ENCODE results near the gene FAM171A2.
"Not testable (repeated sequence)": the region's sequence is repeated elsewhere in the genome, so short reads cannot be mapped to it uniquely, and the experiment has no call there.

Gene FAM171A2

GRCh38 chr17:44372036-44372435, 8.4 kb upstream of the FAM171A2 start:
- Histone ChIP-seq H3K27ac (ENCODE audit: low read depth, low read length, poor library complexity, severe bottlenecking) (no peak overlapping the region), H3K9ac (ENCODE audit: low read length) (no peak overlapping the region), H3K36me3 (ENCODE audit: insufficient read depth, low read length) (no peaks in the 10 kb centered on the region), H3K27me3 (ENCODE audit: insufficient read depth, low read length) (0 out of 2 replicates have a peak, but pooled peaks cover 5% of the 10 kb centered on the region), H3K4me2 (ENCODE audit: low read length) (no peak overlapping the region), H2AFZ (ENCODE audit: low read length) (no peak overlapping the region), H3K4me3 (ENCODE audit: low read depth, low read length, poor library complexity, severe bottlenecking) (no peak overlapping the region), H3F3A (ENCODE audit: insufficient read depth, low read length) (no peaks in the 10 kb centered on the region), H3K4me1 (ENCODE audit: insufficient read depth, low read length, severe bottlenecking) (peaks cover 6% of the 10 kb centered on the region), H3K79me2 (ENCODE audit: insufficient read depth, low read length) (no peaks in the 10 kb centered on the region), H3K9me3 (ENCODE audit: low read length) (no peaks in the 10 kb centered on the region), H3K9me2 (ENCODE audit: low read depth, low read length) (no peaks in the 10 kb centered on the region), H4K20me1 (ENCODE audit: insufficient read depth, low read length) (no peaks in the 10 kb centered on the region)
- no peak for TF ChIP-seq CTCF (IDR thresholded peaks at IDR 0.05; ENCODE audit: low read length)
- no peak for TF ChIP-seq EZH2 (IDR thresholded peaks at IDR 0.05; ENCODE audit: borderline replicate concordance, low read length)

DNA sequence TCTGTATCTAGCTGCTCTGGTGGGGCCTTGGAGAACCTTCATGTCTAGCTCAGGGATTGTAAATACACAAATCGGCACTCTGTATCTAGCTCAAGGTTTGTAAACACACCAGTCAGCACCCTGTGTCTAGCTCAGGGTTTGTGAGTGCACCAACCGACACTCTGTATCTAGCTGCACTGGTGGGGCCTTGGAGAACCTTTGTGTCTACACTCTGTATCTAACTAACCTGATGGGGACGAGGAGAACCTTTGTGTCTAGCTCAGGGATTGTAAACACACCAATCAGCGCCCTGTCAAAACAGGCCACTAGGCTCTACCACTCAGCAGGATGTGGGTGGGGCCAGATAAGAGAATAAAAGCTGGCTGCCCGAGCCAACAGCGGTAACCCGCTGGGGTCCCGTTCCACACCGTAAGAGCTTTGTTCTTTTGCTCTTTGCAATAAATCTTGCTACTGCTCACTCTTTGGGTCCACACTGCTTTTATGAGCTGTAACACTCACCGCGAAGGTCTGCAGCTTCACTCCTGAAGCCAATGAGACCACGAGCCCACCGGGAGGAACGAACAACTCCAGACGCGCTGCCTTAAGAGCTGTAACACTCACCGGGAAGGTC, 5.9 kb upstream of the FAM171A2 start:
- not testable (repeated sequence) for H3F3A ChIP-seq (ENCODE audit: insufficient read depth, low read length); H3K9me2 ChIP-seq (ENCODE audit: low read depth, low read length); H3K4me2 ChIP-seq (ENCODE audit: low read length); H3K4me3 ChIP-seq (ENCODE audit: low read depth, low read length, poor library complexity, severe bottlenecking); H3K79me2 ChIP-seq (ENCODE audit: insufficient read depth, low read length); H4K20me1 ChIP-seq (ENCODE audit: insufficient read depth, low read length); H2AFZ ChIP-seq (ENCODE audit: low read length); H3K27me3 ChIP-seq (ENCODE audit: insufficient read depth, low read length); H3K4me1 ChIP-seq (ENCODE audit: insufficient read depth, low read length, severe bottlenecking); H3K36me3 ChIP-seq (ENCODE audit: insufficient read depth, low read length); H3K27ac ChIP-seq (ENCODE audit: low read depth, low read length, poor library complexity, severe bottlenecking); H3K9me3 ChIP-seq (ENCODE audit: low read length); H3K9ac ChIP-seq (ENCODE audit: low read length)

- H2AFZ ChIP-seq (ENCODE audit: low read length); H3F3A ChIP-seq (ENCODE audit: insufficient read depth, low read length); H3K4me2 ChIP-seq (ENCODE audit: low read length); H3K79me2 ChIP-seq (ENCODE audit: insufficient read depth, low read length); H3K4me1 ChIP-seq (ENCODE audit: insufficient read depth, low read length, severe bottlenecking); H3K4me3 ChIP-seq (ENCODE audit: low read depth, low read length, poor library complexity, severe bottlenecking); H3K9ac ChIP-seq (ENCODE audit: low read length); H3K27ac ChIP-seq (ENCODE audit: low read depth, low read length, poor library complexity, severe bottlenecking); H4K20me1 ChIP-seq (ENCODE audit: insufficient read depth, low read length); H3K27me3 ChIP-seq (ENCODE audit: insufficient read depth, low read length); H3K9me2 ChIP-seq (ENCODE audit: low read depth, low read length); H3K9me3 ChIP-seq (ENCODE audit: low read length); H3K36me3 ChIP-seq (ENCODE audit: insufficient read depth, low read length): not testable (repeated sequence)
Measured at GRCh38 chr17:44368391-44369243, 5.0 kb upstream of the FAM171A2 start.

DNA sequence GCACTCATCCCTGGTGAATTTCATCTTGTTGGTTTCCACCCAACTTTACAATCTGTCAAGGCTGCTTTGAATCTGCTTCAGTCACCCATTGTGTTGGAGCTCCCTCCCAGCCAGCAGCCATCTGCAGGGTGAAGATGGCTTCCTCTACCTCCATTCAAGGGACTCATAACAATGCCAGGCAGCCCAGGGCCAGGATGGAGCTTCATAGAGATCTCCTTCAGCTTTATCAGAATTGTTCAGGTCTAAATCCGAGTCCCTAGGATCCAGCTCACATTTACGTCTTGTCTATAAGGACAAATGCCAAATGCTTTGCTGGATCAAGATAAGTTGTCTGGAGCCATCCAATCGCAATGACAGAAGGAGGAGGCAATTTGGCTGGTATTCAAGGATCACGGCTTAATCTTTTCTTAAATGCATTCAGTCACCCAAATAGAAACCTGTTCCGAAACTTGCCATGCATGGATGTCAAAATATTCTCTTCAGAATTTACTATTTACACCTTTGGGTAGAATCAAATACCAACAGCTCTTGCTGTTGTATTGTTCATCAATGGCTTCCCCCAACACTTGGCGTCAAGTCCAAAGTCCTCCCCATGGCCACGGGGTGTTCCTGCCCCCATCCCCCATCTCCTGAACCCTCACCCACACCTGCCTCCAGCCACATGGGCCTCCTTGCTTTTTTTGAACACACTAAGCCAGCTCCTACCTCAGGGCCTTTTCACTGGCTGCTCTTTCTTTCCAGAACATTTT, 3.8 kb upstream of the FAM171A2 start:
- Histone ChIP-seq H3F3A (ENCODE audit: insufficient read depth, low read length) (no peaks in the 10 kb centered on the region), H3K36me3 (ENCODE audit: insufficient read depth, low read length) (no peaks in the 10 kb centered on the region), H3K4me2 (ENCODE audit: low read length) (no peak overlapping the region), H3K4me3 (ENCODE audit: low read depth, low read length, poor library complexity, severe bottlenecking) (no peak overlapping the region), H3K27me3 (ENCODE audit: insufficient read depth, low read length) (no peaks in the 10 kb centered on the region), H3K79me2 (ENCODE audit: insufficient read depth, low read length) (no peaks in the 10 kb centered on the region), H3K9ac (ENCODE audit: low read length) (no peak overlapping the region), H3K9me3 (ENCODE audit: low read length) (no peaks in the 10 kb centered on the region), H3K9me2 (ENCODE audit: low read depth, low read length) (no peaks in the 10 kb centered on the region), H3K27ac (ENCODE audit: low read depth, low read length, poor library complexity, severe bottlenecking) (no peak overlapping the region), H3K4me1 (ENCODE audit: insufficient read depth, low read length, severe bottlenecking) (peaks cover 10% of the 10 kb centered on the region), H4K20me1 (ENCODE audit: insufficient read depth, low read length) (no peaks in the 10 kb centered on the region), H2AFZ (ENCODE audit: low read length) (no peak overlapping the region)
- TF ChIP-seq CTCF (IDR thresholded peaks at IDR 0.05; ENCODE audit: low read length): no peak
- TF ChIP-seq EZH2 (IDR thresholded peaks at IDR 0.05; ENCODE audit: borderline replicate concordance, low read length): no peak

GRCh38 chr17:44365051-44365450, 1.4 kb upstream of the FAM171A2 start:
- not testable (repeated sequence) for H3K79me2 ChIP-seq (ENCODE audit: insufficient read depth, low read length); H3K9me3 ChIP-seq (ENCODE audit: low read length); H3K9ac ChIP-seq (ENCODE audit: low read length); H3K36me3 ChIP-seq (ENCODE audit: insufficient read depth, low read length); H3K9me2 ChIP-seq (ENCODE audit: low read depth, low read length); H2AFZ ChIP-seq (ENCODE audit: low read length); H3K4me3 ChIP-seq (ENCODE audit: low read depth, low read length, poor library complexity, severe bottlenecking); H3K4me2 ChIP-seq (ENCODE audit: low read length); H3K27ac ChIP-seq (ENCODE audit: low read depth, low read length, poor library complexity, severe bottlenecking); H3K27me3 ChIP-seq (ENCODE audit: insufficient read depth, low read length); H4K20me1 ChIP-seq (ENCODE audit: insufficient read depth, low read length); H3F3A ChIP-seq (ENCODE audit: insufficient read depth, low read length); H3K4me1 ChIP-seq (ENCODE audit: insufficient read depth, low read length, severe bottlenecking)
